Natural killer cell (primary cell): Measurements from ENCODE around the gene PANK4. TPM values are rescaled to one million over a fixed set of nuclear protein-coding genes. Genes with fewer than 3 reads are reported as not detected.
"Not testable (repeated sequence)": the region's sequence is repeated elsewhere in the genome, so short reads cannot be mapped to it uniquely, and the experiment has no call there.

Source experiments
- ATAC-seq, 3 donors: fragments of 150-1000 bp in 2 of 3; fragments of 200-7000 bp in 1 of 3; cut with Tn5 transposase; 1 replicate in 1 of 3; 2 replicates in 2 of 3; pipeline ENCODE4 v1.10.0; 2021; ENCODE audit warnings: mild to moderate bottlenecking in 2 of 3, moderate library complexity in 2 of 3
- DNase-seq, 2 donors: peaks; one replicate each; pipeline versions ENCODE4 v3.0.0 to v3.0.0-alpha.2; 2013 to 2021; ENCODE audit warnings: mixed read lengths in 1 of 2
- H3K27ac ChIP-seq: one replicate; pipeline ENCODE4 v1.5.1; 2013; ENCODE audit warnings: mild to moderate bottlenecking, low read length
- H3K27me3 ChIP-seq: one replicate; pipeline ENCODE4 v1.6.1; 2013; ENCODE audit warnings: low read length; ENCODE audit not compliant: control insufficient read depth, insufficient read depth
- H3K36me3 ChIP-seq: one replicate; pipeline ENCODE4 v1.6.1; 2013; ENCODE audit warnings: low read length; ENCODE audit not compliant: control insufficient read depth, insufficient read depth
- H3K4me1 ChIP-seq: one replicate; pipeline ENCODE4 v1.6.1; 2013; ENCODE audit warnings: low read length; ENCODE audit not compliant: control insufficient read depth, insufficient read depth
- H3K4me3 ChIP-seq: one replicate; pipeline ENCODE4 v1.5.1; 2013; ENCODE audit warnings: low read length
- H3K9me3 ChIP-seq: one replicate; pipeline ENCODE4 v1.6.1; 2013; ENCODE audit warnings: low read length; ENCODE audit not compliant: control insufficient read depth, insufficient read depth
- H3K27ac Mint-ChIP-seq, 2 donors: one replicate each; pipeline ENCODE4 v1.8.0; 2022; ENCODE audit warnings: mild to moderate bottlenecking in 2 of 2, mixed read lengths in 2 of 2, moderate library complexity in 1 of 2
- H3K27me3 Mint-ChIP-seq, 2 donors: one replicate each; pipeline ENCODE4 v1.8.0; 2022; ENCODE audit warnings: low read depth in 2 of 2, mixed read lengths in 2 of 2
- H3K36me3 Mint-ChIP-seq: one replicate; pipeline ENCODE4 v1.8.0; 2022; ENCODE audit warnings: mixed read lengths
- H3K4me1 Mint-ChIP-seq, 2 donors: one replicate each; pipeline ENCODE4 v1.8.0; 2022; ENCODE audit warnings: mixed read lengths in 2 of 2
- H3K4me3 Mint-ChIP-seq: one replicate; pipeline ENCODE4 v1.8.0; 2022; ENCODE audit warnings: mild to moderate bottlenecking, moderate library complexity, mixed read lengths
- H3K9me3 Mint-ChIP-seq, 2 donors: one replicate each; pipeline ENCODE4 v1.8.0; 2022; ENCODE audit warnings: mixed read lengths in 2 of 2
- WGBS: methylation state at CpG from one replicate; pipeline ENCODE4 v1.1.7; 2013; ENCODE audit warnings: missing lambda C conversion rate; ENCODE audit not compliant: insufficient coverage; 5-methylcytosine and 5-hydroxymethylcytosine counted together
- intact Hi-C: fragments of 100-400 bp; cut with micrococcal nuclease; formaldehyde crosslinking; loops from one replicate; pipeline ENCODE4 v1.14.2; 2022
- total RNA-seq, 4 donors: library from RNA; stranded (reverse); fragments of 120-200 nt in 1 of 4; gene quantifications; one replicate each; pipeline versions ENCODE4 v1.2.3 to v1.2.4, GENCODE V29; 2013 to 2022
- TF ChIP-seq, protein P1 (sequence below): fragments of 200-600 bp; IDR thresholded peaks from one replicate; pipeline ENCODE4 v1.8.0; 2022; ENCODE audit warnings: antibody characterized with exemption

Gene PANK4
- total RNA-seq, 3 donors from 2014 or later (not counting 1 experiment from before 2014, with no cell fraction given) = 48.2 to 75.7 (median 61.8) TPM

DNA sequence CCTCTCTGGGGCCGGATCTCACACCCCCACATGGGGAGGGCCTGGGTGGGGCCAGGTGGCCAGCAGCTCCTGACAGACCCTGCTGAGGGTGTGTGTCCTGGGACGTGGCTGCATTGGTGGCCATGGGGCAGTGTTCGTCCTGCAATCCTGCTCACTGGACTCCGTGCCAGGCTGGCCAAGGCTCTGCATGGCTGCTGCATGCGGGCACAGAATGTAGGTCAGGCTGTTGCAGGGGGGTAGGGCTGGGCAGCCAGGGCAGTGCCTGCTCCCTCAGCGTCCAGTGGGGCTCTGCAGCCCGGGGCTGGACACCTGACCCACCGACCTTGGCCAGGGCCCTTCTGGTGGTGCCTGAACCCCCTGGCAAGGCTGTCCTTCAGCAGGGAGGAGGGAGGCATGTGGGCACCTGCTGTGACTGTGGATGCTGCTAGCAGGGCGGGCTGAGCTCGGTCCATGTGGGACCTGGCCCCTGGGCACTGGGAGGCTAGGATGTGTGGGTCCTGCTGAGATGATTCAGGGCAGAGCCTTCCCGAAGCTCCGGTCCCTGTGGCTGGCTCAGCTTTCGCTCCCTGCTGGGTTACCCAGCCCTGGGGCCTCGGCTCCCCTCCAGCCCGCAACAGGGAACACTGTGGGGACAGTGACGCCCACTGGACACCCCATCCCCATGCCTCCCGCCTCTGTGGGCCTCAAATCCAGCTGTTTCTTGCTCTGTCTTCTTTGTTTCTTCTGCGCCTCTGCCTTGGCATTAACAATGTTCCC, 65.2 kb downstream of the PANK4 start:
- no peaks in the 10 kb centered on the region for H3K9me3 ChIP-seq
- peaks cover 5 to 10% of the 10 kb centered on the region in 2 donors for H3K4me1 Mint-ChIP-seq
- H3K27ac ChIP-seq = no peak overlapping the region
- H3K4me1 ChIP-seq = peaks cover 18% of the 10 kb centered on the region
- intact Hi-C loops = no loop called here
- no peaks in the 10 kb centered on the region for H3K36me3 Mint-ChIP-seq
- no peaks in the 10 kb centered on the region for H3K9me3 Mint-ChIP-seq
- H3K4me3 ChIP-seq = no peak overlapping the region
- no peaks in the 10 kb centered on the region for H3K27me3 ChIP-seq
- no peaks in the 10 kb centered on the region for H3K27me3 Mint-ChIP-seq
- no peaks in the 10 kb centered on the region for H3K36me3 ChIP-seq
- TF ChIP-seq, protein P1, sequence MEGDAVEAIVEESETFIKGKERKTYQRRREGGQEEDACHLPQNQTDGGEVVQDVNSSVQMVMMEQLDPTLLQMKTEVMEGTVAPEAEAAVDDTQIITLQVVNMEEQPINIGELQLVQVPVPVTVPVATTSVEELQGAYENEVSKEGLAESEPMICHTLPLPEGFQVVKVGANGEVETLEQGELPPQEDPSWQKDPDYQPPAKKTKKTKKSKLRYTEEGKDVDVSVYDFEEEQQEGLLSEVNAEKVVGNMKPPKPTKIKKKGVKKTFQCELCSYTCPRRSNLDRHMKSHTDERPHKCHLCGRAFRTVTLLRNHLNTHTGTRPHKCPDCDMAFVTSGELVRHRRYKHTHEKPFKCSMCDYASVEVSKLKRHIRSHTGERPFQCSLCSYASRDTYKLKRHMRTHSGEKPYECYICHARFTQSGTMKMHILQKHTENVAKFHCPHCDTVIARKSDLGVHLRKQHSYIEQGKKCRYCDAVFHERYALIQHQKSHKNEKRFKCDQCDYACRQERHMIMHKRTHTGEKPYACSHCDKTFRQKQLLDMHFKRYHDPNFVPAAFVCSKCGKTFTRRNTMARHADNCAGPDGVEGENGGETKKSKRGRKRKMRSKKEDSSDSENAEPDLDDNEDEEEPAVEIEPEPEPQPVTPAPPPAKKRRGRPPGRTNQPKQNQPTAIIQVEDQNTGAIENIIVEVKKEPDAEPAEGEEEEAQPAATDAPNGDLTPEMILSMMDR = no peak
- no peak overlapping the region for H3K4me3 Mint-ChIP-seq
- 82% methylated on average over 18 of the region's 18 CpGs for WGBS
- no peak for DNase-seq
- no peak overlapping the region for H3K27ac Mint-ChIP-seq
- no peak for ATAC-seq

DNA sequence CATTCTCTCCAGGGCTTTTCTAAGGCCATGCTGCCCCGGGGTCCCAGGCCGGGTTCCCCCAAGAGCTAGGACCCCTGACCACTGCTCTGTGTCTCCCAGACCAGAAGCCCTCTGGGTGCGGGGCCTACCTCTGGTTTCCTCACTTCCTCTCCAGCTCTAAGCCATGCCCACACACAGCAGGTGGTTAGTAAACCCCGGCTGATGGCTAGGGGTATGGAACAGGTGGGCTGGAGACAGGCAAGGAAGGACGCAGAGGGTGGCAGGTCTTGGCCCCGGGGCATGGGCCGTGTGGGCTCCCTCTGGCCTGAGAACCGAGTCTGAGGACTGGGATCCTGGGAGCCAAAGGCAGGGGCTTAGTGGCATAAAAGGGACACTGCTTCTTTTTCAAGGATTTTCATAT, 66.2 kb downstream of the PANK4 start:
- H3K27ac Mint-ChIP-seq = no peak overlapping the region
- intact Hi-C loops = no loop called here

DNA sequence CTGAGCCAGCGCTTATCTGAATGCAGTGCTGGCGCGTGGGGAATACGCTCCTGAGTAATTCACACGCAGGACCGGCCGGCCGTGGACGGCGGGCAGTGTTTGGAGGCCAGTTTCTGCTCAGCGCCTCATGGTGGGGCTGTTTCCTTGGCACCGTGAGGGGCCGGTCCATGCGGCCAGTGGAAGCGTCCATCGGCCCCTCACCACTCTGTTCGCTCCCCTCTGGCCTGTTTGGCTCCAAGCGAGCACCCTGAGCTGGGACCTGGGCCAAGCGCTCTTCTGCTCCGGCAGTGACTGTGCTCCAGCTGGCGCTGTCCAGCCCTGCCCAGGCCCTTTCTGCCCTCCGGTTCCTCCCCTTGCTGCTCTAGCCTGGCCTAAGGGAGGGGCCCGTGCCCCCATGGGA, 66.6 kb downstream of the PANK4 start:
- ATAC-seq (no peak), DNase-seq (no peak)
- H3K9me3 Mint-ChIP-seq = no peaks in the 10 kb centered on the region
- H3K27ac ChIP-seq = no peak overlapping the region
- peaks cover 4% of the 10 kb centered on the region for H3K4me1 ChIP-seq
- TF ChIP-seq, protein P1 = no peak
- H3K36me3 Mint-ChIP-seq = no peaks in the 10 kb centered on the region
- no peaks in the 10 kb centered on the region for H3K36me3 ChIP-seq
- intact Hi-C loops = no loop called here
- H3K27me3 ChIP-seq = no peaks in the 10 kb centered on the region
- H3K4me3 Mint-ChIP-seq = no peak overlapping the region
- H3K9me3 ChIP-seq = no peaks in the 10 kb centered on the region
- 83% methylated on average over 23 of the region's 23 CpGs for WGBS
- H3K27me3 Mint-ChIP-seq = no peaks in the 10 kb centered on the region
- H3K4me3 ChIP-seq = no peak overlapping the region
- no peak overlapping the region for H3K27ac Mint-ChIP-seq
- peaks cover 5 to 10% of the 10 kb centered on the region in 2 donors for H3K4me1 Mint-ChIP-seq

More for the DNA sequence above, 66.2 kb downstream of the PANK4 start:
- H3K4me1 ChIP-seq = peaks cover 9% of the 10 kb centered on the region
- 69% methylated on average over 8 of the region's 8 CpGs for WGBS
- no peaks in the 10 kb centered on the region for H3K36me3 Mint-ChIP-seq
- ATAC-seq (no peak), DNase-seq (no peak)
- TF ChIP-seq, protein P1 = no peak
- no peak overlapping the region for H3K4me3 ChIP-seq
- H3K4me3 Mint-ChIP-seq = no peak overlapping the region
- H3K36me3 ChIP-seq = no peaks in the 10 kb centered on the region
- H3K27me3 ChIP-seq = no peaks in the 10 kb centered on the region
- no peaks in the 10 kb centered on the region for H3K9me3 ChIP-seq
- no peaks in the 10 kb centered on the region for H3K9me3 Mint-ChIP-seq
- no peaks in the 10 kb centered on the region for H3K27me3 Mint-ChIP-seq
- peaks cover 5 to 10% of the 10 kb centered on the region in 2 donors for H3K4me1 Mint-ChIP-seq
- no peak overlapping the region for H3K27ac ChIP-seq

DNA sequence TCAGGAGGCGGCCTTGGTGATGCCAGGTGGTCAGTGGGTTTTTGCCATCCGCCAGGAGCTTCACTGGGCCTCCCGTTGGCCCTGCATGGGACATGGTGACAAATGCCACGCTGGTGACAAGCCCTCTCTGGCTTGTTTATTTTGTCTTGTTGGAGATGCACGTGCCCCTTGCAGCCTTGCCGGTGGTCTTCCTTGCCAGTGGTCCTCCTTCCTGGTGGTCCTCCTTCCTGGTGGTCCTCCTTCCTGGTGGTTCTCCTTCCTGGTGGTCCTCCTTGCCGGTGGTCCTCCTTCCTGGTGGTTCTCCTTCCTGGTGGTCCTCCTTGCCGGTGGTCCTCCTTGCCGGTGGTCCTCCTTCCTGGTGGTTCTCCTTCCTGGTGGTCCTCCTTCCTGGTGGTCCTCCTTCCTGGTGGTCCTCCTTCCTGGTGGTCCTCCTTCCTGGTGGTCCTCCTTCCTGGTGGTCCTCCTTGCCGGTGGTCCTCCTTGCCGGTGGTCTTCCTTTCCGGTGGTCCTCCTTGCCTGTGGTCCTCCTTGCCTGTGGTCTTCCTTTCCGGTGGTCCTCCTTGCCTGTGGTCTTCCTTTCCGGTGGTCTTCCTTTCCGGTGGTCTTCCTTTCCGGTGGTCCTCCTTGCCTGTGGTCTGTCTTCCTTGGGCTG, 67.2 kb downstream of the PANK4 start:
- H3K4me3 ChIP-seq, H3K36me3 Mint-ChIP-seq, ATAC-seq, H3K27me3 ChIP-seq, H3K36me3 ChIP-seq, H3K4me1 ChIP-seq, H3K27ac Mint-ChIP-seq, H3K27me3 Mint-ChIP-seq, H3K27ac ChIP-seq, H3K9me3 Mint-ChIP-seq, DNase-seq, H3K4me3 Mint-ChIP-seq, intact Hi-C loops, H3K9me3 ChIP-seq, H3K4me1 Mint-ChIP-seq: not testable (repeated sequence)
- 81% methylated on average over 16 of the region's 16 CpGs for WGBS
